Tibial nerve (tissue), 3 donors: ENCODE measurements around the gene ROM1.

Experiments
- CTCF ChIP-seq, 5 experiments: fragments of 200-600 bp in 3 of 5; fragments of 450-650 bp in 2 of 5; sonication (generic) in 3 of 5; IDR thresholded peaks; one replicate each; pipeline ENCODE4 v1.5.1; 2016 to 2019; ENCODE audit warnings: antibody characterized with exemption in 5 of 5, mild to moderate bottlenecking in 3 of 5, moderate library complexity in 2 of 5
- POLR2A ChIP-seq, 2 donors: fragments of 450-650 bp; IDR thresholded peaks; one replicate each; pipeline ENCODE4 v1.6.1; 2017; ENCODE audit warnings: antibody characterized with exemption in 2 of 2, mild to moderate bottlenecking in 2 of 2, moderate library complexity in 2 of 2

GRCh38 chr11:62648967-62649364, 35.9 kb downstream of the ROM1 start:
- TF ChIP-seq CTCF (IDR thresholded peaks at IDR 0.05) (no peak), POLR2A (IDR thresholded peaks at IDR 0.05) (no peak)
